Measurements from ENCODE around the gene GGA3. TPM values are rescaled to one million over a fixed set of nuclear protein-coding genes. Genes with fewer than 3 reads are reported as not detected.
A peak's percentile ranks its signal among the peaks of the same experiment; 100 is the strongest.

Gene GGA3
- total RNA-seq, 1 donor from 2014 or later = 34.3 TPM

DNA sequence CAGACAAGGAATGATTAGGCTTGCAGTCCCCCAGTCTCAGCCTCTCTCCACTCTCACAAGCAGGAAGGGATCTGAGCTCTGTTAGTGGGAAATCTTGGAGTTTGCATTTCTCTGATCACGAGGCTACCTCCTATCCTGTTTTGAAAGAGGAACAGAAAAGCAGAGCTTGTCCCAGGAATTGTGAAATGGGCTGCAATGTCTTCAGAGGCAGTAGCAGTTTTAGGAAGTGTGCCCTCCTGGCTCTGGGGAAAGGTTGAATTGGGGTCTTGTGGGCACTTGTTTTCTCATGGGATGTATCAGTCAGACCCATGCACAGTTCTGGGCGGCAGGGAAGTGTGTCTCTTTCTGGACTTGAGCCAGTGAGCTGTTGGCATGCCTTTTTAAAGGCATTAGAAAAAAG is 33.1 kb downstream of the GGA3 start:
- Mint-ChIP-seq H3K36me3 (ENCODE audit: unreplicated experiment) (peaks cover 39% of the 10 kb centered on the region), H3K4me1 (ENCODE audit: unreplicated experiment) (no peaks in the 10 kb centered on the region), H3K27ac (ENCODE audit: unreplicated experiment) (peak overlapping the region; percentile 44), H3K4me3 (ENCODE audit: unreplicated experiment) (no peak overlapping the region), H3K27me3 (ENCODE audit: unreplicated experiment) (no peaks in the 10 kb centered on the region), H3K9me3 (ENCODE audit: unreplicated experiment) (no peaks in the 10 kb centered on the region)
- no peak for DNase-seq (ENCODE audit: extremely low spot score, unreplicated experiment)
- TF ChIP-seq, protein P1, sequence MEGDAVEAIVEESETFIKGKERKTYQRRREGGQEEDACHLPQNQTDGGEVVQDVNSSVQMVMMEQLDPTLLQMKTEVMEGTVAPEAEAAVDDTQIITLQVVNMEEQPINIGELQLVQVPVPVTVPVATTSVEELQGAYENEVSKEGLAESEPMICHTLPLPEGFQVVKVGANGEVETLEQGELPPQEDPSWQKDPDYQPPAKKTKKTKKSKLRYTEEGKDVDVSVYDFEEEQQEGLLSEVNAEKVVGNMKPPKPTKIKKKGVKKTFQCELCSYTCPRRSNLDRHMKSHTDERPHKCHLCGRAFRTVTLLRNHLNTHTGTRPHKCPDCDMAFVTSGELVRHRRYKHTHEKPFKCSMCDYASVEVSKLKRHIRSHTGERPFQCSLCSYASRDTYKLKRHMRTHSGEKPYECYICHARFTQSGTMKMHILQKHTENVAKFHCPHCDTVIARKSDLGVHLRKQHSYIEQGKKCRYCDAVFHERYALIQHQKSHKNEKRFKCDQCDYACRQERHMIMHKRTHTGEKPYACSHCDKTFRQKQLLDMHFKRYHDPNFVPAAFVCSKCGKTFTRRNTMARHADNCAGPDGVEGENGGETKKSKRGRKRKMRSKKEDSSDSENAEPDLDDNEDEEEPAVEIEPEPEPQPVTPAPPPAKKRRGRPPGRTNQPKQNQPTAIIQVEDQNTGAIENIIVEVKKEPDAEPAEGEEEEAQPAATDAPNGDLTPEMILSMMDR (IDR thresholded peaks at IDR 0.05) = no peak

DNA sequence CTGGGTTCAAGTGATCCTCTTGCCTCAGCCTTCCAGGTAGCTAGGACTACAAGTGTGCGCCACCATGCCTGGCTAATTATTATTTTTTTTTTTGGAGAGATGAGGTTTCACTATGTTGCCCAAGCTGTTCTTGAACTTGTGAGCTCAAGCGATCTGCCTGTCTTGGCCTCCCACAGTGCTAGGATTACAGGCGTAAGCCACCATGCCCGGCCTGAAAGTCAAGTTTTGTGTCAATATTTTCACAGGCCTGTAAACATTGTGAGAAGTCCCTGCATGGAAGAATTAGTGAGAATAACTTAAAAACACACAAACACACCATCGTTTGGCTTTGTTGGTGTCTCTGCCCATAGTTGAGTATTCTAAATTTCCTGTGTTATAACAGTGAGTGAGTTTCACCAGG is 33.7 kb downstream of the GGA3 start:
- Mint-ChIP-seq H3K27ac (ENCODE audit: unreplicated experiment) (no peak overlapping the region), H3K4me3 (ENCODE audit: unreplicated experiment) (no peak overlapping the region), H3K36me3 (ENCODE audit: unreplicated experiment) (peaks cover 36% of the 10 kb centered on the region), H3K4me1 (ENCODE audit: unreplicated experiment) (no peaks in the 10 kb centered on the region), H3K9me3 (ENCODE audit: unreplicated experiment) (no peaks in the 10 kb centered on the region), H3K27me3 (ENCODE audit: unreplicated experiment) (no peaks in the 10 kb centered on the region)
- DNase-seq (ENCODE audit: extremely low spot score, unreplicated experiment) = no peak
- TF ChIP-seq, protein P1 (IDR thresholded peaks at IDR 0.05) = no peak

DNA sequence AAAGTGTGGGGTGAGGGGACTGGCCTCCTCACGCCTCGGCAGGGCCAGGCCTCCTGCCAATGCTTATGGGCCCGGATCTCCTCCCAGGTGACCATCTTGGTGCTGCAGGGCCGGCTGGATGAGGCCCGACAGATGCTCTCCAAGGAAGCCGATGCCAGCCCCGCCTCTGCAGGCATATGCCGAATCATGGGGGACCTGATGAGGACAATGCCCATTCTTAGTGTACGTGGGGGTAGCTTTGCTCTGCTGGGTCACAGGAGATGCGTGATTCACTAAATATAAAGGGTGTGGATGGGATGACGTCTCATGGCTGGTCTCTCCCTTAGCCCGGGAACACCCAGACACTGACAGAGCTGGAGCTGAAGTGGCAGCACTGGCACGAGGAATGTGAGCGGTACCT is 36.4 kb downstream of the GGA3 start:
- Mint-ChIP-seq H3K4me3 (ENCODE audit: unreplicated experiment) (no peak overlapping the region), H3K27ac (ENCODE audit: unreplicated experiment) (no peak overlapping the region)
- DNase-seq (ENCODE audit: extremely low spot score, unreplicated experiment) = no peak

DNA sequence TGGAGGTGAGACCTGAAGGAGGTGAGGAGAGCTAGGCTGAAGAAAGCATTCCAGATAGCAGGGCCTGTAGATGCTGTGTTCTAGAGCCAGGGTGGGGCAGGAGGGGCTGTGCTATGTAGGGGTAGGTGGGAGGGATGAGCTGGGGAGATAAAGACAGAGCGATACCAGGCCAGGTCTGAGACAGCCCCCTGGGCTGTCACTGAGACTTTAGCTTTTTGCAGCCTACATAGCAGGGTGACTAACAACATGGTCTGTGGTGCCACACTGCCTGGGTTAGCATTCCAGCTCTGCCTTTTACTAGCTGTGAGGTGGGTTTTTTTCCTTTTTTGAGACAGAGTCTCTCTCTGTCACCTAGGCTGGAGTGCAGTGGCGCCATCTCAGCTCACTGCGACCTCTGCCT is 41.6 kb downstream of the GGA3 start:
- TF ChIP-seq, protein P1 (IDR thresholded peaks at IDR 0.05) = no peak
- Mint-ChIP-seq H3K4me3 (ENCODE audit: unreplicated experiment) (no peak overlapping the region), H3K36me3 (ENCODE audit: unreplicated experiment) (peaks cover 29% of the 10 kb centered on the region), H3K9me3 (ENCODE audit: unreplicated experiment) (no peaks in the 10 kb centered on the region), H3K27me3 (ENCODE audit: unreplicated experiment) (no peaks in the 10 kb centered on the region), H3K4me1 (ENCODE audit: unreplicated experiment) (no peaks in the 10 kb centered on the region), H3K27ac (ENCODE audit: unreplicated experiment) (no peak overlapping the region)
- no peak for DNase-seq (ENCODE audit: extremely low spot score, unreplicated experiment)

More for the DNA sequence above, 36.4 kb downstream of the GGA3 start:
- Mint-ChIP-seq H3K27me3 (ENCODE audit: unreplicated experiment) (no peaks in the 10 kb centered on the region), H3K36me3 (ENCODE audit: unreplicated experiment) (peaks cover 26% of the 10 kb centered on the region), H3K9me3 (ENCODE audit: unreplicated experiment) (no peaks in the 10 kb centered on the region), H3K4me1 (ENCODE audit: unreplicated experiment) (no peaks in the 10 kb centered on the region)
- TF ChIP-seq, protein P1 (IDR thresholded peaks at IDR 0.05) = no peak

DNA sequence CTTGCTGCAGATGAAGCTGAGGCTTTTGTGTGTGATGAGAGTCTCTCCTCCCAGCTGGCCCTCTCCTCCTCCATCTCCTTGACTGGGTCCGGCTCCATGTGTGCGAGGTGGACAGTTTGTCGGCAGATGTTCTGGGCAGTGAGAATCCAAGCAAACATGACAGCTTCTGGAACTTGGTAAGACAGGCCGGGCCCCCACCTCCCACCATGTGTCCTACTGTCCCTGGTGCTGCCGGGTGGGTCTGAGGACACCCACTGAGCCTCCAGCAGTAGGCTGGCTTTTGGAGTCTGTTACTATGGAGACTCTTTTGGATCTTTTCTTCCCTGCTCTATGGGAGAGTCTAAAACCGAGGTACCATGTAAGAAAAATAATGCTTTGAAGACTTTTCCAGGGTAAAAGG is 43.3 kb downstream of the GGA3 start:
- Mint-ChIP-seq H3K36me3 (ENCODE audit: unreplicated experiment) (peaks cover 34% of the 10 kb centered on the region), H3K9me3 (ENCODE audit: unreplicated experiment) (no peaks in the 10 kb centered on the region), H3K27ac (ENCODE audit: unreplicated experiment) (no peak overlapping the region), H3K27me3 (ENCODE audit: unreplicated experiment) (no peaks in the 10 kb centered on the region), H3K4me1 (ENCODE audit: unreplicated experiment) (no peaks in the 10 kb centered on the region), H3K4me3 (ENCODE audit: unreplicated experiment) (no peak overlapping the region)
- TF ChIP-seq, protein P1 (IDR thresholded peaks at IDR 0.05) = no peak
- DNase-seq (ENCODE audit: extremely low spot score, unreplicated experiment) = no peak
